ENCODE results near the gene BTD. TPM values are rescaled to one million over a fixed set of nuclear protein-coding genes. Genes with fewer than 3 reads are reported as not detected.

The BTD gene
- total and polyA plus RNA-seq, 2 experiments from 2014 or later, result 17.8 to 20.0 TPM

DNA sequence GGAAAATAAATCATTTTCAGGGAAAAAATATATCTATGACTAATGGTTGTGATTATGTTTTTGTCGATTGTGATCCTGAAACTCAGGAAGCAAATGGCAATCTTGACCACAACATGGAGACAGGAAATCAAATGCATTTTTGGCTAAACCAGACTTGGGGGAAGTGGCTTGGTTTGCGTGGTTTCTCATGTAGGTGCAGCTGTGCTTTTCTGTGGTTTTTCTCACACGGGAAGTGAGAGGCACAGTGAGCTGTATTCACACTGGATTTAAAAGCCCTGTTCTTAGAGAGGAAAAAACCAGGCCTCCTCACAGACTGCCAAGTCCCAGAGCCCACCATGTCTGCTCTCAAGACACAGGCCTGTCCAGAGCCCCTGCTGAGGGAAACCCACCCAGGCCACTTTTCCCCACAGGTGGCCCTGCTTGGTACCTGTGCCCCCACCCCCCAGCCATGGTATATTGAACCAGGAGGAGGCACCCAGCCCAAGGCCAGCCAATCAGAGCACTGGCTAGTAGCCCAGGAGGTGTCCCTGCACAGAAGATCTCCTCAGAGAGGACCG, 46.1 kb downstream of the BTD start:
- Mint-ChIP-seq H3K27ac (no peak overlapping the region), H3K9me3 (no peaks in the 10 kb centered on the region; the same call in 1 of the 3 replicates), H3K27me3 (ENCODE audit: insufficient read depth, low read depth, poor library complexity) (peaks cover 2% of the 10 kb centered on the region), H3K4me1 (peaks cover 18% of the 10 kb centered on the region), H3K36me3 (ENCODE audit: low read depth) (peaks cover 28% of the 10 kb centered on the region), H3K4me3 (no peak overlapping the region)
- DNase-seq (ENCODE audit: low spot score), result no peak
- Histone ChIP-seq H3K27me3 (ENCODE audit: insufficient read depth) (no peaks in the 10 kb centered on the region), H3K4me1 (ENCODE audit: insufficient read depth) (peaks cover 9% of the 10 kb centered on the region; the same call in 1 of the 2 replicates), H3K4me2 (no peak overlapping the region), H3F3A (replicated peaks; ENCODE audit: low read depth) (0 out of 2 replicates have a peak, but pooled peaks cover 2% of the 10 kb centered on the region), H3K27ac (ENCODE audit: low read depth) (no peak overlapping the region), H2AFZ (no peak overlapping the region), H3K79me2 (replicated peaks; ENCODE audit: insufficient read depth) (no peaks in the 10 kb centered on the region), H3K4me3 (no peak overlapping the region), H3K9me2 (ENCODE audit: insufficient read depth) (peaks cover 17% of the 10 kb centered on the region; the same call in 1 of the 2 replicates), H3K36me3 (ENCODE audit: insufficient read depth) (peaks cover 4% of the 10 kb centered on the region; the same call in 1 of the 2 replicates), H4K20me1 (replicated peaks; ENCODE audit: insufficient read depth) (0 out of 2 replicates have a peak, but pooled peaks cover 3% of the 10 kb centered on the region)
- no peak for ATAC-seq
- TF ChIP-seq NANOG (IDR thresholded peaks at IDR 0.05; ENCODE audit: borderline replicate concordance), result no peak

DNA sequence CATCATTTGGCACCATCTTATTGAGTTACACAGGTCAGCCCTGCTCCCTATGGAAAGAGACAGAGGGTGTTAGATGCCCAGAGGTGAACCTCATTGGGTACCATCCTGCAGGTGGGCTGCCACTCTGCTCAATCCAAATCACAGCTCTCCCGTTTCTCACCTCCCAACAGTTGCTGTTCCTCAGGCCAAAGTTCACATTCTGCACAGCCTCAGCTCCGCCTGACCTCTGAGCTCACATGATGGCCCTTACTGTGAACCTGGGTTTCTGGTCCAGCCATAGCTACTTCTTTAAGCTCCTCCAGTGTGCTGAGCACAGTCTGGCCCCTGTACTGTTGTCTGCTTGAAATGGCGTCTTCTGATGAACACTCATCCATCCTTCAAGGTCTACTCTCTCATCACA, 47.8 kb downstream of the BTD start:
- Mint-ChIP-seq H3K4me1 (peaks cover 18% of the 10 kb centered on the region), H3K36me3 (ENCODE audit: low read depth) (peaks cover 15% of the 10 kb centered on the region), H3K27ac (no peak overlapping the region), H3K9me3 (peaks cover 4% of the 10 kb centered on the region; the same call in 2 of the 3 replicates), H3K4me3 (no peak overlapping the region), H3K27me3 (ENCODE audit: insufficient read depth, low read depth, poor library complexity) (peaks cover 2% of the 10 kb centered on the region)
- peaks cover 9% of the 10 kb centered on the region; the same call in 1 of the 2 replicates for H3K4me1 ChIP-seq (ENCODE audit: insufficient read depth)
- H3K79me2 ChIP-seq (replicated peaks; ENCODE audit: insufficient read depth), result no peaks in the 10 kb centered on the region
- H4K20me1 ChIP-seq (replicated peaks; ENCODE audit: insufficient read depth), result 0 out of 2 replicates have a peak, but pooled peaks cover 3% of the 10 kb centered on the region
- H3K4me3 ChIP-seq, result no peak overlapping the region
- no peak overlapping the region for H3K4me2 ChIP-seq
- ATAC-seq (no peak), DNase-seq (ENCODE audit: low spot score) (no peak)
- peaks cover 13% of the 10 kb centered on the region; the same call in 1 of the 2 replicates for H3K9me2 ChIP-seq (ENCODE audit: insufficient read depth)
- H3K27ac ChIP-seq (ENCODE audit: low read depth), result no peak overlapping the region
- no peaks in the 10 kb centered on the region; the same call in 1 of the 2 replicates for H3K36me3 ChIP-seq (ENCODE audit: insufficient read depth)
- H3K27me3 ChIP-seq (ENCODE audit: insufficient read depth), result no peaks in the 10 kb centered on the region
- 0 out of 2 replicates have a peak, but pooled peaks cover 2% of the 10 kb centered on the region for H3F3A ChIP-seq (replicated peaks; ENCODE audit: low read depth)
- no peak overlapping the region for H2AFZ ChIP-seq
- TF ChIP-seq ZNF331 (CRISPR knock-in tag; IDR thresholded peaks at IDR 0.05; ENCODE audit: low read depth) (no peak), POLR2AphosphoS5 (IDR thresholded peaks at IDR 0.05; ENCODE audit: low read depth) (no peak), STAT1 (IDR thresholded peaks at IDR 0.05; ENCODE audit: unreplicated experiment) (no peak), EZH2phosphoT487 (IDR thresholded peaks at IDR 0.05; ENCODE audit: unreplicated experiment) (no peak), NANOG (IDR thresholded peaks at IDR 0.05; ENCODE audit: borderline replicate concordance) (no peak)
- TF ChIP-seq, protein P1, sequence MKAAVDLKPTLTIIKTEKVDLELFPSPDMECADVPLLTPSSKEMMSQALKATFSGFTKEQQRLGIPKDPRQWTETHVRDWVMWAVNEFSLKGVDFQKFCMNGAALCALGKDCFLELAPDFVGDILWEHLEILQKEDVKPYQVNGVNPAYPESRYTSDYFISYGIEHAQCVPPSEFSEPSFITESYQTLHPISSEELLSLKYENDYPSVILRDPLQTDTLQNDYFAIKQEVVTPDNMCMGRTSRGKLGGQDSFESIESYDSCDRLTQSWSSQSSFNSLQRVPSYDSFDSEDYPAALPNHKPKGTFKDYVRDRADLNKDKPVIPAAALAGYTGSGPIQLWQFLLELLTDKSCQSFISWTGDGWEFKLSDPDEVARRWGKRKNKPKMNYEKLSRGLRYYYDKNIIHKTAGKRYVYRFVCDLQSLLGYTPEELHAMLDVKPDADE (IDR thresholded peaks at IDR 0.05), result no peak
- TF ChIP-seq, protein P2, sequence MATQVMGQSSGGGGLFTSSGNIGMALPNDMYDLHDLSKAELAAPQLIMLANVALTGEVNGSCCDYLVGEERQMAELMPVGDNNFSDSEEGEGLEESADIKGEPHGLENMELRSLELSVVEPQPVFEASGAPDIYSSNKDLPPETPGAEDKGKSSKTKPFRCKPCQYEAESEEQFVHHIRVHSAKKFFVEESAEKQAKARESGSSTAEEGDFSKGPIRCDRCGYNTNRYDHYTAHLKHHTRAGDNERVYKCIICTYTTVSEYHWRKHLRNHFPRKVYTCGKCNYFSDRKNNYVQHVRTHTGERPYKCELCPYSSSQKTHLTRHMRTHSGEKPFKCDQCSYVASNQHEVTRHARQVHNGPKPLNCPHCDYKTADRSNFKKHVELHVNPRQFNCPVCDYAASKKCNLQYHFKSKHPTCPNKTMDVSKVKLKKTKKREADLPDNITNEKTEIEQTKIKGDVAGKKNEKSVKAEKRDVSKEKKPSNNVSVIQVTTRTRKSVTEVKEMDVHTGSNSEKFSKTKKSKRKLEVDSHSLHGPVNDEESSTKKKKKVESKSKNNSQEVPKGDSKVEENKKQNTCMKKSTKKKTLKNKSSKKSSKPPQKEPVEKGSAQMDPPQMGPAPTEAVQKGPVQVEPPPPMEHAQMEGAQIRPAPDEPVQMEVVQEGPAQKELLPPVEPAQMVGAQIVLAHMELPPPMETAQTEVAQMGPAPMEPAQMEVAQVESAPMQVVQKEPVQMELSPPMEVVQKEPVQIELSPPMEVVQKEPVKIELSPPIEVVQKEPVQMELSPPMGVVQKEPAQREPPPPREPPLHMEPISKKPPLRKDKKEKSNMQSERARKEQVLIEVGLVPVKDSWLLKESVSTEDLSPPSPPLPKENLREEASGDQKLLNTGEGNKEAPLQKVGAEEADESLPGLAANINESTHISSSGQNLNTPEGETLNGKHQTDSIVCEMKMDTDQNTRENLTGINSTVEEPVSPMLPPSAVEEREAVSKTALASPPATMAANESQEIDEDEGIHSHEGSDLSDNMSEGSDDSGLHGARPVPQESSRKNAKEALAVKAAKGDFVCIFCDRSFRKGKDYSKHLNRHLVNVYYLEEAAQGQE (IDR thresholded peaks at IDR 0.05; ENCODE audit: unreplicated experiment), result no peak
- TF ChIP-seq, protein P3, sequence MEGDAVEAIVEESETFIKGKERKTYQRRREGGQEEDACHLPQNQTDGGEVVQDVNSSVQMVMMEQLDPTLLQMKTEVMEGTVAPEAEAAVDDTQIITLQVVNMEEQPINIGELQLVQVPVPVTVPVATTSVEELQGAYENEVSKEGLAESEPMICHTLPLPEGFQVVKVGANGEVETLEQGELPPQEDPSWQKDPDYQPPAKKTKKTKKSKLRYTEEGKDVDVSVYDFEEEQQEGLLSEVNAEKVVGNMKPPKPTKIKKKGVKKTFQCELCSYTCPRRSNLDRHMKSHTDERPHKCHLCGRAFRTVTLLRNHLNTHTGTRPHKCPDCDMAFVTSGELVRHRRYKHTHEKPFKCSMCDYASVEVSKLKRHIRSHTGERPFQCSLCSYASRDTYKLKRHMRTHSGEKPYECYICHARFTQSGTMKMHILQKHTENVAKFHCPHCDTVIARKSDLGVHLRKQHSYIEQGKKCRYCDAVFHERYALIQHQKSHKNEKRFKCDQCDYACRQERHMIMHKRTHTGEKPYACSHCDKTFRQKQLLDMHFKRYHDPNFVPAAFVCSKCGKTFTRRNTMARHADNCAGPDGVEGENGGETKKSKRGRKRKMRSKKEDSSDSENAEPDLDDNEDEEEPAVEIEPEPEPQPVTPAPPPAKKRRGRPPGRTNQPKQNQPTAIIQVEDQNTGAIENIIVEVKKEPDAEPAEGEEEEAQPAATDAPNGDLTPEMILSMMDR (conservative IDR thresholded peaks at IDR 0.05; ENCODE audit: low read depth in 2 of 2), result no peak
